ENCODE results near the gene MYMK.
A peak's percentile ranks its signal among the peaks of the same experiment; 100 is the strongest.

Gene MYMK

DNA sequence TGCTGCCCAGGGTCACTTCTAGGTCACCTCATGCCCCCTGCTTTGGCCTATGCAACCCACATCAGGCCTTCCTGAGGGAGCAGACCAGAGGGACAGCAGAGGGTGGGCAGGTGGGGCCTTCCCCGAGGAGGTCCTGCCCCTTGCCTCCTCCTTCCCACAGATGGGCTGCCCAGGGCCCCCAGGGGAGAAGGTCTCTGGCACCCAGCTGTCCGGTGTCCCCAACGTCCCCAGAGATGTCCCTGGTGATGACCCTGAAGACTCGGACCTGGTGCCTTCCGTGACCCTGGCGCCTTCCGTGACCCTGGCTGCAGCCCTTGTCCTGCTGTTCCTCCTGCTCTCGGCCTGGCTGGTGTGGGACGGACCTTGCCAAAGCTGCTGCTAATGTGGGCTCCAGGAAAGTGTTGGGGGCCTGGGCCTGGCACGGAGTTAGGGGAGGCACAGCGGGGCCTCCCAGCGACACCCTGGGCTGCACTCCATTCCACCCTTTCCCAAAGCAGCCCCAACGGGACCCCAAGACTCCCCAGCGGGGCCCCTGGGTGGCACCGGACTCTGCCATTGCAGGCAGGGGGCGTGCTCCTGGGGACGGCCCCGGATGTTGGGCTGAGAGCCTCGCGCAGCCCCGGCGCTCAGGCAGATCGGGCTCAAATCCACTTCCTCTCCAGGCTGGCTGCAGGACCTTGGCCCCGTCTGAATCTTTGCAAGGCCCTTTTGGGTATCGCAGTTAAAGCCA, 39.1 kb downstream of the MYMK start:
- DNase-seq (ENCODE audit: low spot score), result no peak

DNA sequence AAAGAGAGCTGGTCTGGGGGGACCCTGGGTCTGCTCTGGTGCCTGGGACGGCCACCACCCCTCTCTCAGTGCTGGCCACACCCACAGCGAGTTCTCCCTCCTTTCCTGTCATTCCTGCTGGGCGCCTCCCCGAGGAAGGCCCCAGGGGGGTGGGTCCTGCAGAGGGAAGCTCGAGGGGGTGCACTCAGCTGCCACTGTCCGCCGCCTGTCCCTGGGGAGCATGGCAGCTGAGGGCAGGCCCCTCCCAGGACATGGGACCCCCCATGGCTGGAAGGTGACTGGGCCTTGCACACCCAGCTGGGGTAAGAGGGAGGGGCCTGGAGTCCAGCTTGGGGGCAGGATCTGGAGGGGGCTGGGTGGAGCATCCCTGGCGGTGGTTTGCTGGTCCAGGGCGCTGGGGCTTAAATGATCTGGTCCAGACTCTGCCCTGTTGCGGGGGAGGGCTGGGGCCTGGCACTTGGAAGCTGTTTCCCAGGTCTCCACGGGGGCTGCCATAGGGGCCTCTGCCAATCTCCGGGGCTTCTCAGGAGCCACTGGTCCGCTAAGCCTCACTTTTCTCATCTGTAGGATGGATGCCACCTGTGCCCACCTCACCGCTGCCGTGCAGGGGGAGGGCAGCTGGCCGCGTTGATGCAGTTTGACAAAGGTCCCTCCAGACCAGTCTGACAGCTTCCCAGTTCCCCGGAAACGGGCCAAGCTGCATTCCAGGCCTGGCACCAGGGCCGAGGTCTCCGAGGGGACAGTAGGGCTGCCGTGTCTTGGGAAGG, 39.9 kb downstream of the MYMK start:
- DNase-seq (ENCODE audit: low spot score), result no peak

DNA sequence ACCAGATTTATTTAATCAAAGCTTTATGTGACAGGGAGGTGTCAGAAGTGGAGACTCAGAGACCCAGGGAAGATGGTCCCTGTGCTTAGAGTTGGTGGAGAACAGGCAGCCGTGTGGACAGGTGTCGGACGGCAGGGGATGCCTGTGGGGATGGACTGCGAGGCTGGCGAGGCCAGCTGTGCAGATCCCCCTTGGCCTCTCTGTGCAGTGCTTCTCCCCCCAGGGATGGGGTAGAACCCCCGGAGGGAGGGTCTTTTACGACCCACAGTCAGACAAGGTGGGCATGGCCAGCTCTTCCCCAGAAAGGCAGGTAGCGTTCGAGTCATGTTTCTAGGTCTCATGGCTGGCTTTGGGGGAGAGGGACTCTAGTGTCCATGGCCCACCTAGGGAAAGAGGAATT, 41.1 kb downstream of the MYMK start:
- DNase-seq (ENCODE audit: low spot score), result no peak

DNA sequence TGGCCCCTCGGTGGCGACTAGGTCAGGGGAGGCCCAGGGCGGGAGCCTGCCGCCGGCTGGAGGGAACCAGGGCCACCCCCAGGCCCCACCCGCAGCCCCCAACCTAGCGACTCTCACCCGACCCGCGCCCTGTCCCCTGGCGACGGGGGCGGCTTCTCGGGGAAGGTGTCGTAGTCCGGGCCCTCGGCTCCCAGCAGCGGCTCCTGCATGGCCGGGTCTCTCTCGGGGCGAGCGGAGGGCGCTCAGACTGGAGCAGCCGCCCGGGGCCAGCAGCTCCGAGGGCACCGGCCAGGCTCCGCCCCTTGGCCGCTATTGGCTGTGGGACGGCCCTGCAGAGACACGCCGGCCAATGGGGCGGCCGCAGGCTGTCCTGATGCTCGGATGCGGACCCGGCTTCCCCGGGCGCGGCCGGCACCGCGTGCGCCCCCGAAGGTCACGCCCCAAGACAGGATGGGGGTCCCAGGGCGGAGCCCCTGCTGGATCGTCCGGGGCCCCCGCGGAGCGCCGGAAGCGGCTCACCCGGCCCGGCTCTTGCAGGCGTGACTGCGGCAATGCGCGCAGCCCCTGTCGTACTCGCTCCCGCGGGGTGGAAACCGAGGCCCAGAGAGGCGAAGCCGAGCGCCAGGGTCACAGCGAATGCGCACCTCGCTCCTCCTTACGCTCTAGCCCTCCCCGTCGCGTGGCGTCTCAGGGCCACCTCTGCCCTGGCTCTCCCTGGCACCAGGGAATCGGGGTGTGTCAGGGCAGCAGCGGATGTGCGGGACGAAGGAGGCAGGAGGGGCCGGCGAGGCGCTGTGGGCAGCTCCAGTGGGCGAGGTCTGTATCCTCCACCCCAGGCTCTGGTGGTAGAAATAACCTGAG, 45.7 kb downstream of the MYMK start, which contains the start of gene SLC2A6:
SLC2A6 (minus strand) TSS at position 249 of the 861 bp plus-strand sequence; CDS start at position 209, 40 bp downstream.
- DNase-seq (ENCODE audit: low spot score), result peak; percentile 98

DNA sequence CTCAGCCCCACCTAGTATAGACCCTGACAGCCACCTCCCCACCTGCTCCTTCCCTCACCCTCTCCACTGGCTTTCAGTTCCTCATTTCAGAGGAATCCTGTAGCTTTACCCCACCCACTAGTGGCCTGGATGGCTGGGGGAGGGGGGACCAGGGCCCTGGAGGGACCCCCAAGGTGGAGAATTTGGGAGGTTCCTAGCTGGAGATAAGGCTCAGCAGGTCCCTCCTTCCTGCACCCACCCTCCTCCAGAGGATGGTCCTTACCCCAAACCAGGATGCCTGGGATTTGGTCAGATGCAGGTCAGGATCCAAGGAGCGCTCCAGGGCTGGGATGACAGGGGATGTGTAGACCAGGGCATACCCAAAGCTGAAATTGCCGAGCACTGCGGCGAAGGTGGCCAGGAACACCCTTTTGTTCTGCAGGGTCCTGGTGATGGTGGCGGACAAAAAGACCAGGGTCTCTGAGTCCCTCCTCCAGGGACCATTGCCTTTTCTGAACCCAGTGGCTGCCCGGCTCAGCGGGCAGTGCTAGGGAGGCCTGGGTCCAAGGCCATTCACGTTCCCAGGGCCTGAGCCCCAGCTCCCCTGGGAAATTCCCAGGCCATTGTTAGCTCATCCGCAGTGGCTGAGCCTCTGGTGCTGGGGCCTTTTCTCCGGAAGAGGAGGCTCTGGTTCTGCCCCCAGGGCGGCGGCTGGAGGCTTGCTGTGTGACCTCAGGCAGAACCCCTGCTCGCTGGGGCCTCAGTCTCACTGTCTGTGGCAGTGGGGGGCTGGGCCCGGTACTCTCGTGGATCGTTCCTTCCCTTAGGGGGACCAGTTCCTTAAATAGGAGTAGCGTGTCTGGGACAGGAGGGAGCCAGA, 46.5 kb downstream of the MYMK start:
- DNase-seq (ENCODE audit: low spot score), result peak; percentile 65

DNA sequence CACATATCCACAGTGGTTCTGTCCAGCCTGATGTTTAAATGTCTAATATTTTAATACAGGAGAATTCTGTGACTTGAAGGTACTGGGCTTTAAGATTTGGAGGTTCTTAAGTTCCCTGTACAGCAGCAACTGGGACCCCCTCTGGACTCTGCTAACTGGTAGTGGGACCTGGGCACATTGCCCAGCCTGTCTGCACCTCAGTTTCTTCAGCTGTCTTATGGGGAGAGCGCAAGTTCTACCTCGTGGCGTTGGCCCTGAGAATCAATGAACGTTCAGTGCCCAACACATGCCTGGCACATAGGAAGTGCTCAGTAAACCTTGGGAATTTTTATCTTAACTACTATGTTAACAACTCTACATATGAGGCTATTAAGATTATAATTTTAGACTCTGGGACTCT, 47.3 kb downstream of the MYMK start:
- no peak for DNase-seq (ENCODE audit: low spot score)

DNA sequence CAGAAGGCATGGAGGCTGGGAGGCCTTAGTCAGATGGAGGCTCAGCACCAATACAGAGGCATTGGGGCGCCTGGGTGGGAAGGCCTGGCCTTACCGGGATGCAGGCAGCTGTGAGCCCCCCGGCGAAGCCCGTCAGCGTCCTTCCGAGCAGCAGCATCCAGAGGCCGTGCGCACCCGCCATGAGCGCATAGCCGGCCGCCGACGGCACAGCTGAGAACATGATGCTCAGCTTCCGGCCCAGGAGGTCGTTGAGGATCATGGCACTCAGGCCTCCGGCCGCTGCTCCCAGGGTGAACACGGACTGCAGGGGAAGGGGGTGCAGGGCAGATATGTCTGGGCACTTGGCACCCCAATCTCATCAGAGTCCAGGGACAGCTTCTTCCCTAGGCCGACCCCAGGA, 47.8 kb downstream of the MYMK start:
- DNase-seq (ENCODE audit: low spot score), result no peak

DNA sequence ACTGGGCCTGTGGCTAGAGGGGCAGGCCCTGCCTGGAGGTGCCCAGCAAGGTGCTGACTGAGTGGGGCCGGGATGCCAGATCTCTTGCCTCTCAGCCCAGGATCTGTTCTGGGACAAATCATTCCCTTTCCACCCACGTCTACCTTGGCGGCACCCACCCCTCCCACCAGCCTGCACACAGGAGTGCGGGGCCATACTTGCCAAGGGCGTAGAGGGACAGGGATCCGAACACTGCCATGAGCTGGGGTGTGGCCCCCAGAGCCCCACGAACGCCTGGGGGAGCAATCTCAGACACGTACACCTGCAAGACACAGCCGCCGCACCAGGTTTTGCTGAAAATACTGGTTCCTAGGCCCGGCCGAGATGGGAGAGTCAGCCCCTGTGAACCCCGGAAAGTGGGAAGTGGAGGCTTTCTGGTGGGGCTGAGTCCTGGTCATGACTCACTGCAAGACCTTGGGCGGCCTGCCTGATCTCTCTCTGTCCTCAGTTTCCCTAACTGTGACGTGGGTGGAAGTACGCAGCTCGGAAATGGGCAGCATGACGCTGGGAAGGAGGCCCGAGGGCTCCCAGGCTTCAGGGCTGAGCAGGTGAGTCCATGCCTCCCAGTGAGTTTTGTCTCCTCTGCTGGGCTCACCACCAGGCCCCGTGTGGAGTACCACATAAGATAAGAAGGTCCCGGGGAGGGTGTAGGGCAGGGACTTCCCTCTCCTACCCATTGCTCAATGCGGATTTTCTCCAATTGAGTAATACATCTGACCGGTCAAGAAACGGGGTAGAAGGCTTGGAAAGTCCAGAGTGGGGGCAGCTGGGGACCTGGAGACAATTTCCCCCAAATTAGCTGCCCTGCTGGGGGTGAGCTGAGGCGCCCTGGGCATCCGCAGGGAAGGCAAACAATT, 48.5 kb downstream of the MYMK start:
- no peak for DNase-seq (ENCODE audit: low spot score)

DNA sequence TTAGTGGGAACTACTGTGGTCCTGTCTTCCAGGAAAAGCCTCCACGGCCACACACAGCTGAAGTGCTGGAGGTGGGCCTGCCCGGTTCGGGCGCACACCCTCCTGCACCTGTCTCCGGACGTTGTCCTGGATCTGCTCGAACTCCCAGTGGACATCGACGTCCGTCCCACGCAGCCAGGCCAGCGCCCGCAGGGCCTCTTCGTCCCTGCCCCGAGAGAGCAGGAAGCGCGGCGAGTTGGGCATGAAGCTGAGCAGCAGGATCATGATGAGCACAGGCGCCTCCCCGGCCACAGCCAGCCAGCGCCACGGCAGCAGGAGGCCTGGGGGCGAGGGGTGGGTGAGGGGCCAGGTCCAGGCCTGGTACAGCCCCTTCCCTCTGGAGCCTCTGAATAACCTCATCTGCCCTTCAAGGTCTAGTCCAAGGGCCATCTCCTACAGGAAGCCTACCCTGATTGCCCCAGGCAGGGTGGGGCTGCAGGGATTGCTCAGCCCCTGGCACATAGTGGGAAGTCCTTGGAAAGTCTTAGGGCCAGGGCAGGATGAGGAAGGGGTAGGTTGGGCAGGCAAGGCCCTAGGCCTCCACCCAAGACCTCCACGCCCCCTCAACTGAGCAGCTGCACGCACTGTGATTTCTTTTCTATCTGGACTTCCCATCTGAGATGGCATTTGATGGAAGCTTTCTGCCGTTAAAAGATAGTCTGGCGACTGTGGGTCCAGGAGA, 49.3 kb downstream of the MYMK start:
- DNase-seq (ENCODE audit: low spot score), result no peak

DNA sequence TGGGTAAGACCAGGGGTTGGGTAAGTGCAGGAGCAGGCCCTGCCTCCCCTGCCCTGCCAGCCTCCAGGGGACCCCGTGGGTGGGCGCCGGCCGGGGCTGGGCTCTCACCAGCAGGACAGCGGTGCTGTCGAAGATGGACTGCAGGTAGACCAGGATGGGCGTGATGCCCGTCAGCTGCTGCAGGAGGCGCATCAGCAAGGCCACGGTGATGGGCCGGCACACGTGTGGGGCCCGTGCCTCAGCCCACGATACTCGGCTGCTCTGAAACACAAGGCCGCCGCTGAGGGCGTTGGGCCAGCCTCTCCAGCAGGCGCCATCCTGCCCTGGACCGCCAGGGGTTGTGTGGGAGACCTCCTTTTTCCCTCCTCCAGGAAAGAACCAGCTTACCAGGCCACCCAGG, 49.9 kb downstream of the MYMK start:
- DNase-seq (ENCODE audit: low spot score), result no peak

DNA sequence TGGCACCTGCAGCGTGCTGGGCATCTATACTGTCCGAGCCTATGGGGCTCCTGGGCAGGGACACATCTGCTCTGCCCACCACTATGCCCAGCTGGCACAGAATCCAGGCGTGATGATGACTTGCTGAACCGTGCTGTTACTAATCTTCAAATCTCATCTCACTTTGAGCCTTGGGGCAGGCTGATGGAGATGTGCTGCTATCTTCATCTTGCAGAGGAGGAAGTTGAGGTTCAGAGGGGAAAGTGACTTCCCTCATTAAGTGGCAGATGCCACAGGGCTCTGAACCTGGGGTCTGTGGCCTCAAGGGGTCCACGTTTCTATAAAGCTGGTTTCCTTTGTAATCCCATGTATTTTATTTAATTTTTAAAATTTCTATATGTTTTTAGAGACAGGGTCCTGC, 50.5 kb downstream of the MYMK start:
- DNase-seq (ENCODE audit: low spot score), result no peak

DNA sequence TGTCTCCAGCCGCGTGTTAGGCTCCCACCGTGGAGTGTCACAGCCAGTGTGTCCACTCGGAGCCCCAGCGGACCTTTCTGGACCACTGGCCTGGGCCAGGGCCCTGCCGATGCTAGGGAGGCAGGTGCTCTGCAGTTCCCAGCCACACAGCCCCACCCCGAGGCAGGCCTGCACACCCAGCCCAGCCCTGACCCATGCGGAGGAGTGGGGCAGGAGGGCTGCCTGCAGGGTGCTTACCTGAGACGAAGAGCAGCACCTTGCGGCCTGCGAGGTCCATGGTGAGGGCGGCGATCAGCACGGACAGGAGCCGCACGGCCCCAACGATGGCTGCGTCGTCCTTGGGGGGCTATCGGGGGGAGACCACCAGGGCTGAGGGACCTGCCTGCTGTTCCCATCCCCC, 51.0 kb downstream of the MYMK start:
- DNase-seq (ENCODE audit: low spot score), result no peak

DNA sequence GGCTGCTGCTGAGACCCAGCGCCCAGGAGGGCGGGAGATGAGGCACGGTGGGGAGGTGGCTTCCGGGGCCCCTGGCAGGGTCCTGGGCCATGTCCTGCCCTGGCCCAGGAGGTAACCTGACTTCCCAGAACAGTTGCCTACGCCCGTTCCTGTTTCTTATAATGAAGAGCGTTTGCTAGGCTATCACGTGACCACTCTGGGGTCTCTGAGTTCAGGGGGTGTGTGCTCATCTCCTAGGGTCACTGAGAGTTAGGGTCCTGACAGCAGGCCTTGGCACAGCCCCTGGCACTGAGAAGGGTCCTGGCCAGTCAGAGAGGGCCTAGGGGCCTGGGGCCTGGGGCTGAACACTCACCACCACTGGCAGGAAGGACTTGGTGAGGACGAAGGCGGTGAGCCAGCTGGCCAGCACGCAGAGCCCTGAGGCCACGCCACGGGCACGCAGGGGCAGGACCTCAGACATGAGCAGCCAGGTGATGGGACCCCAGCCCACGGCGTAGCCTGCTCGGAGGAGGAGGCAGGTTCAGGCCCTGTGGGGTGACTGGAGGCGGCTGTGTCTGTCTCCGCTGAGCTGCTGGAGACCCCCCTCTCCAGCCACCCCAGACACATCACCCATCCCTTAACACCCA, 51.9 kb downstream of the MYMK start:
- no peak for DNase-seq (ENCODE audit: low spot score)

DNA sequence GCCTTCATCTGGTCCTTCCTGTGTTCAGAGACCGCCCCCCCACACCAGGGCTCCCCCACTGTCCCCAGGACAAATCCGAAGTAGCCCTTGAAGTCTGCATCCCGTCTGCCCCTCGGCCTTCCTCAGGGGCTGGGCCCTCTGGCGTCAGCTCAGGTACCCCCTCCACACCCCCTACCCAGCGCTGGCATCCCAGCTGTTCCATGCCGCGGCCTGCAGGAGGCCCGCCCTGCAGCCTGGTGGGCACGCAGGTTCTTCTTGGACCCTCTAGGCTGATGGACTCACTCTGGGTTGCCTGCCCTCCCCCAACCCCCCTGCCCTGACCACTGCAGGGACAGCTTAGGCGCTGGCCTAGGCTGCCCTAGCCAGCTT, 52.5 kb downstream of the MYMK start:
- no peak for DNase-seq (ENCODE audit: low spot score)

DNA sequence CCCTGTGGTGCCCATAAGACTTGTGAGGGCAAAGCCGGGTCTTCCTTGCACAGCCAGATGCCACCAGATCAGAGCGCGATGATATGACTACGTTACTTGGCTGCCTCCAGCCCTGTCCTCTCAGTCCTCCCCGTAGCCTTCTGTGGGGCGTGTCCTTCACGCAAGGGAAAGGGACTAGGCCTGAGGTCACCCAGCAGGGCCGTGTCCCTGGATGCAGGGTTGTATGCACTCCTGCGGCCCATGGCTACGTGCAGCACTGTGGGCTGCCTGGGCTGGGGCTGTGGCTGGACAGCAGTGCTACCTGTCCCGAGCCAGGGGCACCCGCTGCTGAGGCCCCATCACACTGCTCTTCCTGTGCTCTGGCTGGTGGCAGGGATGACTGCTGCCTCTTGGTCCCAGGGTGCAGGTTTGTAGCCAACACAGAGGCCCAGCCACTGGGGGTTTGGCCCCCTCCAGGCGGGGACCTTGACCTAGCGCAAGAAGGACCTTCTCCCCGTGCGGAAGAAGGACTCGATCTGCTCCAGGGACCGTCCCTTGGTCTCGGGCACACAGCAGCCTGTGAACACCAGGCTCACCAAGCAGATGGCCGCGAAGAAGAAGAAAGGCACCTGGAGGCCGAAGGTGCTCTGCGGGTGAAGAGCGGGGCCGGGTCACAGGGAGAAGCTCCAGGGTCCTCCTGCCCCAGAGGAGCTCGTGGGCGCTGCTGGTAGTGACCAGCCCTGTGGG, 53.0 kb downstream of the MYMK start:
- no peak for DNase-seq (ENCODE audit: low spot score)

DNA sequence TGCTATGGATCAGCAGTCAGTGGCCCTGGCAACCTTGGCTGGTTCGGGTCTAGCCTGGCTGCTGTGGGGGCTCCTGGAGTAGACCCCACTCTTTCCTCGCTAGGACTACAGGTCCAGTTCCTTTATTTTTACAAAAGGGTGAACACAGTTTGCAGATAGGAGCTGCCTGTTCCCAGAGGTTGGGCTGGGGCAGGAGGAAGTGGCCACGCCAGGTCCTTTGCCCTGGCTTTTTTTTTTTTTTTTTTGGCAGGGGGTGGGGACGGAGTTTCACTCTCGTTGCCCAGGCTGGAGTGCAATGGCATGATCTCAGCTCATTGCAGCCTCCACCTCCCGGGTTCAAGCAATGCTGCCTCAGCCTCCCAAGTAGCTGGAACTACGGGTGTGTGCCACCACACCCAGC, 53.8 kb downstream of the MYMK start:
- DNase-seq (ENCODE audit: low spot score), result no peak

DNA sequence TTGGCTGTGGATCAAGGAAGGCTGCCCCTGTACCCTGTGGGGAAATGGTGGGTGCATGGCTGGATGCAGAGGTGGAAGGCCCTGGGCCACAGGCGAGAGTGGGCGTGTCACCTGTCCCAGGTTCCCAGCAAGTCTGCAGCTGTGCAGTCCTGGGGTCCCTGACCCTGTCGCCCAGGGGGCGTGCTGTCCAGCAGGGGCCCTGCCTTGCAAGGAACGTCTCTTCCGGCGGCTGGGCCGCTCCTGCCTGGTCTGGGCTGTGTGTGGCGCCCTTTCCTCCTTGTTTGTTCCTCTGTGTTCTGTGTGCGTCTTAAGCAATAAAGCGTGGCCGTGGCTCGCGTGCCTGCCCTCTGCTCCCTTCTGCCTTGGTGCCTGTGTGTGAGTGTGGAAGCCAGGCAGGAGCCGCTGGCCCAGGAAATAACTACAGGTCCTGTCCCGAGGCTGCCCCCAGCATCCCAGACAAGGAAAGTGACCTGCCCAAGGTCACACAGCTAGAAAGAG, 54.3 kb downstream of the MYMK start:
- no peak for DNase-seq (ENCODE audit: low spot score)

DNA sequence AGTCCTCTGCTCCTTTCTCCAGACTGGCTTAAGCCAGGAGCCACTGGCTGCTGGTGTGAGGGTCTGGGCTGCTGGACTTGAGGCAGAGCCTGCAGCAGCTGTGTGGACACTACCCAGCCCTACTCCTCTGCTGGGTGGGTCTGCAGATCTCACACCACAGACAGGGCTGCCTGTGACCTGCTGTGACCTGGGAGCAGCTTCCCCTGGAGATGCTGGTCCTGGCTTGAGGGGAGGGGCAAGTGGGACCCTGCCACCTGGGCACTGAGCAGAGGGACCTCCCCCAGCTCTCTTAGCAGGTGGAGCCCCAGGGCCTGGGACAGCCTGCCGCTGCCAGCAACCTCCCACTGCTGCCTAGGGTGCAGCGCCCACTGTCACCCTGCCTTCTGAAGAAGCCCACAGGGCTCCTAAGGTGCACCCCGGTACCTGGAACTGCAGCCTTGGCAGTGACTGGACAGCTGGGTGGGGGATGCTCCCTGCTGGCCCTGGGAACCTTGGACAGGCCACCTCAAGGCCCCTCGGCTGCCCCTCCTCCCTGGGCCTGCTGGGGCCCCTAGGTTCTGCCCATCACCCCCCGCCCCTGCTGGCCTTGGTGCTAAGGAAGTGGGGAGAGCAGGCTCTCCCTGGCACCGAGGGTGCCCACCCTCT, 55.9 kb downstream of the MYMK start:
- DNase-seq (ENCODE audit: low spot score), result no peak
